Tongue (tissue), 3 donors: Measurements from ENCODE around the gene RASL11A. TPM values are rescaled to one million over a fixed set of nuclear protein-coding genes. Genes with fewer than 3 reads are reported as not detected.
"Not testable (repeated sequence)": the region's sequence is repeated elsewhere in the genome, so short reads cannot be mapped to it uniquely, and the experiment has no call there.

Source experiments
- DNase-seq: peaks from one replicate; pipeline ENCODE4 v3.0.0-alpha.2; 2015
- small RNA-seq: library from RNA; depleted of rRNA; stranded (forward); fragments of <200 nt; gene quantifications from one replicate; pipeline ENCODE3, GENCODE V24; 2014; ENCODE audit warnings: low replicate concordance
- total RNA-seq: library from RNA; depleted of rRNA; stranded (reverse); fragments of >200 nt; gene quantifications from one replicate; pipeline ENCODE4 v1.2.3, GENCODE V29; 2014

The RASL11A gene
- total RNA-seq, 1 donor from 2014 or later: 1.7 TPM

- DNase-seq: no peak
Measured at GRCh38 chr13:27300941-27301586, 30.4 kb downstream of the RASL11A start.

- DNase-seq: no peak
Measured at GRCh38 chr13:27302643-27303262, 32.1 kb downstream of the RASL11A start.

GRCh38 chr13:27304099-27304498 lies 33.5 kb downstream of the RASL11A start:
- no peak for DNase-seq

- DNase-seq: no peak
Measured at GRCh38 chr13:27304611-27305010, 34.0 kb downstream of the RASL11A start.

- DNase-seq: no peak
Measured at GRCh38 chr13:27306364-27306763, 35.7 kb downstream of the RASL11A start.

GRCh38 chr13:27308941-27309340 lies 38.3 kb downstream of the RASL11A start:
- DNase-seq: no peak

GRCh38 chr13:27309401-27309958 lies 38.9 kb downstream of the RASL11A start:
- no peak for DNase-seq

GRCh38 chr13:27309967-27310598 lies 39.5 kb downstream of the RASL11A start:
- no peak for DNase-seq

- DNase-seq: no peak
Measured at GRCh38 chr13:27310946-27311345, 40.3 kb downstream of the RASL11A start.

- DNase-seq: no peak
Measured at GRCh38 chr13:27311518-27312210, 41.0 kb downstream of the RASL11A start.

GRCh38 chr13:27313770-27314169 lies 43.1 kb downstream of the RASL11A start:
- no peak for DNase-seq

- no peak for DNase-seq
Measured at GRCh38 chr13:27319404-27319803, 48.8 kb downstream of the RASL11A start.

- DNase-seq: no peak
Measured at GRCh38 chr13:27321468-27322431, 51.1 kb downstream of the RASL11A start.

- not testable (repeated sequence) for DNase-seq
Measured at GRCh38 chr13:27322443-27322842, 51.8 kb downstream of the RASL11A start.

Small RNA genes lying within 50 kb of the gene (small RNA-seq; reads per million reads assigned to genes)
- not detected for gene SNORA27
- gene SNORD102: not detected

Other genes with a start within 250 kb of the RASL11A start
- 32.1 TPM for gene USP12, start 99.0 kb upstream of the RASL11A start, total RNA-seq
- gene RPL21, start 19.3 kb upstream of the RASL11A start, total RNA-seq: 734 TPM
- 91.3 TPM for gene GTF3A, start 153.8 kb downstream of the RASL11A start, total RNA-seq
- gene MTIF3, start 179.7 kb downstream of the RASL11A start, total RNA-seq: 40.0 TPM